Adrenal gland (tissue), 5 donors: Measurements from ENCODE around the gene CCL4.

ENCODE experiments used
- POLR2A ChIP-seq, 2 donors: fragments of 450-650 bp; IDR thresholded peaks; one replicate each; pipeline ENCODE4 v1.6.1; 2017; ENCODE audit warnings: antibody characterized with exemption in 2 of 2, mild to moderate bottlenecking in 2 of 2, moderate library complexity in 1 of 2
- TF ChIP-seq, protein P1 (sequence below), 6 experiments: fragments of 450-650 bp in 4 of 6; fragments of 200-600 bp in 2 of 6; sonication (generic) in 1 of 6; IDR thresholded peaks; 1 replicate in 5 of 6; 2 replicates in 1 of 6; pipeline versions ENCODE4 v1.5.1 to v1.8.0; 2016 to 2021; ENCODE audit warnings: antibody characterized with exemption in 6 of 6, mild to moderate bottlenecking in 2 of 6, moderate library complexity in 1 of 6
- donor health status: DM: no; HTN: no; CAD: no.

GRCh38 chr17:36068524-36068923 is 35.1 kb upstream of the CCL4 start:
- TF ChIP-seq, protein P1, sequence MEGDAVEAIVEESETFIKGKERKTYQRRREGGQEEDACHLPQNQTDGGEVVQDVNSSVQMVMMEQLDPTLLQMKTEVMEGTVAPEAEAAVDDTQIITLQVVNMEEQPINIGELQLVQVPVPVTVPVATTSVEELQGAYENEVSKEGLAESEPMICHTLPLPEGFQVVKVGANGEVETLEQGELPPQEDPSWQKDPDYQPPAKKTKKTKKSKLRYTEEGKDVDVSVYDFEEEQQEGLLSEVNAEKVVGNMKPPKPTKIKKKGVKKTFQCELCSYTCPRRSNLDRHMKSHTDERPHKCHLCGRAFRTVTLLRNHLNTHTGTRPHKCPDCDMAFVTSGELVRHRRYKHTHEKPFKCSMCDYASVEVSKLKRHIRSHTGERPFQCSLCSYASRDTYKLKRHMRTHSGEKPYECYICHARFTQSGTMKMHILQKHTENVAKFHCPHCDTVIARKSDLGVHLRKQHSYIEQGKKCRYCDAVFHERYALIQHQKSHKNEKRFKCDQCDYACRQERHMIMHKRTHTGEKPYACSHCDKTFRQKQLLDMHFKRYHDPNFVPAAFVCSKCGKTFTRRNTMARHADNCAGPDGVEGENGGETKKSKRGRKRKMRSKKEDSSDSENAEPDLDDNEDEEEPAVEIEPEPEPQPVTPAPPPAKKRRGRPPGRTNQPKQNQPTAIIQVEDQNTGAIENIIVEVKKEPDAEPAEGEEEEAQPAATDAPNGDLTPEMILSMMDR (IDR thresholded peaks at IDR 0.05), result no peak
- TF ChIP-seq POLR2A (IDR thresholded peaks at IDR 0.05), result no peak
